ENCODE data around the gene ADARB2. TPM values are rescaled to one million over a fixed set of nuclear protein-coding genes. Genes with fewer than 3 reads are reported as not detected.
A peak's percentile ranks its signal among the peaks of the same experiment; 100 is the strongest.

ADARB2 gene
- total RNA-seq, 2 donors from 2014 or later: 1.1 to 1.8 TPM

GRCh38 chr10:1684991-1685390 is 52.3 kb downstream of the ADARB2 start:
- H3K9me3 Mint-ChIP-seq: peaks cover 8% of the 10 kb centered on the region

GRCh38 chr10:1683649-1684048 is 53.7 kb downstream of the ADARB2 start:
- Histone ChIP-seq H3K4me3 (ENCODE audit: low read length) (no peak overlapping the region), H3K27ac (ENCODE audit: low read depth, low read length) (no peak overlapping the region), H3K9me3 (ENCODE audit: control insufficient read depth, low read length) (no peaks in the 10 kb centered on the region), H3K36me3 (ENCODE audit: control insufficient read depth, insufficient read depth, low read length) (no peaks in the 10 kb centered on the region), H3K9ac (ENCODE audit: extremely low read depth, low read length, poor library complexity, severe bottlenecking) (no peak overlapping the region), H3K4me1 (ENCODE audit: control insufficient read depth, insufficient read depth, low read length) (no peaks in the 10 kb centered on the region), H3K27me3 (ENCODE audit: control insufficient read depth, insufficient read depth, low read length, poor library complexity, severe bottlenecking) (no peaks in the 10 kb centered on the region)
- Mint-ChIP-seq H3K27me3 (ENCODE audit: insufficient read depth) (no peaks in the 10 kb centered on the region), H3K27ac (no peak overlapping the region), H3K9me3 (peaks cover 2% of the 10 kb centered on the region), H3K36me3 (ENCODE audit: low read depth) (no peaks in the 10 kb centered on the region), H3K4me1 (no peaks in the 10 kb centered on the region), H3K4me3 (no peak overlapping the region)
- TF ChIP-seq CTCF (conservative IDR thresholded peaks at IDR 0.05): no peak
- no peak for DNase-seq
- WGBS, 2 experiments (ENCODE audit: insufficient coverage in 1 of 2, insufficient read length in 1 of 2): 93 to 98% methylated on average over 10 to 12 of the region's 12 CpGs

More at GRCh38 chr10:1684991-1685390, 52.3 kb downstream of the ADARB2 start:
- Histone ChIP-seq H3K27me3 (ENCODE audit: control insufficient read depth, insufficient read depth, low read length, poor library complexity, severe bottlenecking) (no peaks in the 10 kb centered on the region), H3K36me3 (ENCODE audit: control insufficient read depth, insufficient read depth, low read length) (no peaks in the 10 kb centered on the region), H3K9ac (ENCODE audit: extremely low read depth, low read length, poor library complexity, severe bottlenecking) (no peak overlapping the region), H3K9me3 (ENCODE audit: control insufficient read depth, low read length) (peaks cover 6% of the 10 kb centered on the region), H3K4me3 (ENCODE audit: low read length) (no peak overlapping the region), H3K4me1 (ENCODE audit: control insufficient read depth, insufficient read depth, low read length) (no peaks in the 10 kb centered on the region), H3K27ac (ENCODE audit: low read depth, low read length) (no peak overlapping the region)
- Mint-ChIP-seq H3K36me3 (ENCODE audit: low read depth) (no peaks in the 10 kb centered on the region), H3K27ac (no peak overlapping the region), H3K4me3 (no peak overlapping the region), H3K4me1 (no peaks in the 10 kb centered on the region), H3K27me3 (ENCODE audit: insufficient read depth) (no peaks in the 10 kb centered on the region)
- 92 to 93% methylated on average over 6 to 9 of the region's 9 CpGs for WGBS, 2 experiments (ENCODE audit: insufficient coverage in 1 of 2, insufficient read length in 1 of 2)
- no peak for DNase-seq
- no peak for TF ChIP-seq CTCF (conservative IDR thresholded peaks at IDR 0.05)

- no peak overlapping the region for H3K27ac Mint-ChIP-seq
- H3K4me1 ChIP-seq (ENCODE audit: control insufficient read depth, insufficient read depth, low read length): no peaks in the 10 kb centered on the region
- H3K4me3 ChIP-seq (ENCODE audit: low read length): no peak overlapping the region
- no peaks in the 10 kb centered on the region for H3K36me3 ChIP-seq (ENCODE audit: control insufficient read depth, insufficient read depth, low read length)
- no peaks in the 10 kb centered on the region for H3K4me1 Mint-ChIP-seq
- H3K27me3 ChIP-seq (ENCODE audit: control insufficient read depth, insufficient read depth, low read length, poor library complexity, severe bottlenecking): no peaks in the 10 kb centered on the region
- 64 to 76% methylated on average over 6 to 13 of the region's 13 CpGs for whole genome bisulfite sequencing, 2 experiments (ENCODE audit: insufficient coverage in 1 of 2, insufficient read length in 1 of 2)
- TF ChIP-seq CTCF (conservative IDR thresholded peaks at IDR 0.05): peak; percentile 13
- no peak overlapping the region for H3K4me3 Mint-ChIP-seq
- H3K9ac ChIP-seq (ENCODE audit: extremely low read depth, low read length, poor library complexity, severe bottlenecking): no peak overlapping the region
- no peaks in the 10 kb centered on the region for H3K9me3 ChIP-seq (ENCODE audit: control insufficient read depth, low read length)
- H3K36me3 Mint-ChIP-seq (ENCODE audit: low read depth): no peaks in the 10 kb centered on the region
- H3K27me3 Mint-ChIP-seq (ENCODE audit: insufficient read depth): no peaks in the 10 kb centered on the region
- no peaks in the 10 kb centered on the region for H3K9me3 Mint-ChIP-seq
- peak; percentile 68 for DNase-seq
- no peak overlapping the region for H3K27ac ChIP-seq (ENCODE audit: low read depth, low read length)
Observed at GRCh38 chr10:1679821-1680650, 57.3 kb downstream of the ADARB2 start.
